SHP77 (cell line): ENCODE results near the gene MCAT.

Experiments used
- DNase-seq, 2 experiments: peaks; one replicate each; lab custom pipeline; 2025; lab: John Stamatoyannopoulos, UW

Gene MCAT

GRCh38 chr22:43092085-43092484 is 51.1 kb downstream of the MCAT start:
- DNase-seq: no peak

- peak; percentile 82 to 89 for DNase-seq
These were observed 52.9 kb downstream of the MCAT start for GRCh38 chr22:43090130-43090789.

GRCh38 chr22:43088984-43089717 is 54.0 kb downstream of the MCAT start, which contains the start of gene TTLL1:
Gene TTLL1 (minus strand): TSS chr22:43089391. CDS start chr22:43075586, 13,805 bp downstream.
- DNase-seq: peak; percentile 89 to 95

- no peak for DNase-seq
These were observed 54.6 kb downstream of the MCAT start for GRCh38 chr22:43088627-43088983.

- DNase-seq: no peak
These were observed 57.3 kb downstream of the MCAT start for GRCh38 chr22:43085658-43086606.
